LNCaP clone FGC (cell line): ENCODE measurements around the gene NADSYN1.
A peak's percentile ranks its signal among the peaks of the same experiment; 100 is the strongest.
"Not testable (repeated sequence)": the region's sequence is repeated elsewhere in the genome, so short reads cannot be mapped to it uniquely, and the experiment has no call there.

ENCODE experiments used
- DNase-seq: peaks from one replicate; pipeline ENCODE4 v3.0.0-alpha.2; 2011; ENCODE audit warnings: low read depth
- H3K4me3 ChIP-seq: 2 replicates; pipeline ENCODE4 v1.5.1; 2011; ENCODE audit warnings: mild to moderate bottlenecking, low read depth, low read length, control low read depth
- TF ChIP-seq, protein P1 (sequence below): IDR thresholded peaks from 2 replicates; pipeline ENCODE4 v1.5.1; 2012; ENCODE audit warnings: mild to moderate bottlenecking; ENCODE audit not compliant: control insufficient read depth, insufficient read depth; ENCODE audit errors: extremely low read depth

Gene NADSYN1

DNA sequence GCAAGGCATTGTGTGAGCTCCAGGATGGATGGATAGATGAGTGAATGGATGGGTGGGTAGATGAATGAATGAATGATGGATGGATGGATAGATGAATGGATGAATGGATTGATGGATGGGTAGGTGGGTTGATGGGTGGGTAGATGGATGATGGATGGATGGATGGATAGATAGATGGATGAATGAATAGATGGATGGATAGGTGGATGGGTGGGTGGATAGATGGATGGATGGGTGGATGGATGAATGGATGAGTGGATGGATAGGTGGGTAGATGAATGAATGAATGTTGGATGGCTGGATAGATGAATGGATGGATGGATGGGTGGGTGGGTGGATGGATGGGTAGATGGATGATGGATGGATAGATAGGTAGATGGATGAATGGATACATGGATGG, 38.4 kb upstream of the NADSYN1 start:
- TF ChIP-seq, protein P1, sequence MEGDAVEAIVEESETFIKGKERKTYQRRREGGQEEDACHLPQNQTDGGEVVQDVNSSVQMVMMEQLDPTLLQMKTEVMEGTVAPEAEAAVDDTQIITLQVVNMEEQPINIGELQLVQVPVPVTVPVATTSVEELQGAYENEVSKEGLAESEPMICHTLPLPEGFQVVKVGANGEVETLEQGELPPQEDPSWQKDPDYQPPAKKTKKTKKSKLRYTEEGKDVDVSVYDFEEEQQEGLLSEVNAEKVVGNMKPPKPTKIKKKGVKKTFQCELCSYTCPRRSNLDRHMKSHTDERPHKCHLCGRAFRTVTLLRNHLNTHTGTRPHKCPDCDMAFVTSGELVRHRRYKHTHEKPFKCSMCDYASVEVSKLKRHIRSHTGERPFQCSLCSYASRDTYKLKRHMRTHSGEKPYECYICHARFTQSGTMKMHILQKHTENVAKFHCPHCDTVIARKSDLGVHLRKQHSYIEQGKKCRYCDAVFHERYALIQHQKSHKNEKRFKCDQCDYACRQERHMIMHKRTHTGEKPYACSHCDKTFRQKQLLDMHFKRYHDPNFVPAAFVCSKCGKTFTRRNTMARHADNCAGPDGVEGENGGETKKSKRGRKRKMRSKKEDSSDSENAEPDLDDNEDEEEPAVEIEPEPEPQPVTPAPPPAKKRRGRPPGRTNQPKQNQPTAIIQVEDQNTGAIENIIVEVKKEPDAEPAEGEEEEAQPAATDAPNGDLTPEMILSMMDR = no peak
- no peak for DNase-seq
- no peak overlapping the region for H3K4me3 ChIP-seq

DNA sequence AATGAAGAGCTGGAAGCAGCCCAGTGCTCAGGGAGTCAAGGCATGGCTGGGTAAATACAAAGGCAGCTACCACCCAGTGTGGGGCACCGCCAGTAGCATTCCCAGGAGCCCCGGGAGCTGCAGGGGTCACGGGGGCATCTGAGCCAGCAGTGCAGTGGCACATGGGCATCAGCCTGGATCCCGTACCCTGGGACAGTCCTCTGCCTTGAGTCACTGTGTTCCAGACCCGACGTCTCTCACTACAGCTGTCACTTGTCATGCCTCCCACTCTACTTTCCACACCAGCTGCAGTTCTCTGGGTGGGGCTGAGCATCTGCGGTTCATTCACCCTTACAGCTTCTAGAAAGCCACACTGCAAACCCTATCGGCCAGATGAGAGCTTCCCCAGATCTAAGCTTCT, 34.4 kb upstream of the NADSYN1 start:
- no peak overlapping the region for H3K4me3 ChIP-seq
- no peak for DNase-seq
- TF ChIP-seq, protein P1 = no peak

DNA sequence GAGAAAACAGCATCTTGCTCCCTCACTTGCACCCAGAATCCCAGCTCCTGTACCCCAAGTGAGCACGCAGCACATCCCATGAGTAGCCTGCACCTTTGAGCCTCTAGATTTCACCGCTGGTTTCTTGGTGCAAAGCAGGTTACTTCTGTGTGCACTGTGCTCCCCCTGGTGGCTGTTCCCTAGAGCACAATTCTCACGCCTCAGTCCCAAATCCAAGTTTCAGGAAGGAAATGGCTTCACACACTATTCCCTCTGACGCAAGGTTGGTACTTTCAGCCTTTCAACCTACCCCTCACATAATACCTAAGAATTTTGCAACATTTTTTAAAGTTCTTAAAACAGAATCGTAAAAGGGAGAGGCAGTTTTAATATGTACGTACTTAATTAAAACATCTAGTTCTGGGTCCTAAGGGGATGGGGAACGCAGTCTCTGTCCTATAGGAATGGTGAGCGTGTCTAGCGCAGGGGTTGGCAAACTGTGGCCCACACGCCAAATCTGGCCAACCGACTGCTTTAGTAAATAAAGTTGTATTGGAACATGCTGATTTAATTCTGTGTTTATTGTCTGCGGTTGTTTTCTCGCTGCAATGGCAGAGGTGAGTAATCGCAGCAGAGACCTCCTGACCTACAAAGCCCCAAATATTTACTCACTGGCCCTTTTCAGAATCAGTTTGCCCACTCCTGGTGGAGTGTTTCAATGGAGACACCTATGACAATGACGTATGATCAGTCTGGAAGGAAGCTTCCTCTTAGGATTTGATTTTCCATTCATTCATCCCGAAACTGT, 32.4 kb upstream of the NADSYN1 start:
- DNase-seq = peak; percentile 31
- no peak overlapping the region for H3K4me3 ChIP-seq
- TF ChIP-seq, protein P1 = peak; percentile 83

DNA sequence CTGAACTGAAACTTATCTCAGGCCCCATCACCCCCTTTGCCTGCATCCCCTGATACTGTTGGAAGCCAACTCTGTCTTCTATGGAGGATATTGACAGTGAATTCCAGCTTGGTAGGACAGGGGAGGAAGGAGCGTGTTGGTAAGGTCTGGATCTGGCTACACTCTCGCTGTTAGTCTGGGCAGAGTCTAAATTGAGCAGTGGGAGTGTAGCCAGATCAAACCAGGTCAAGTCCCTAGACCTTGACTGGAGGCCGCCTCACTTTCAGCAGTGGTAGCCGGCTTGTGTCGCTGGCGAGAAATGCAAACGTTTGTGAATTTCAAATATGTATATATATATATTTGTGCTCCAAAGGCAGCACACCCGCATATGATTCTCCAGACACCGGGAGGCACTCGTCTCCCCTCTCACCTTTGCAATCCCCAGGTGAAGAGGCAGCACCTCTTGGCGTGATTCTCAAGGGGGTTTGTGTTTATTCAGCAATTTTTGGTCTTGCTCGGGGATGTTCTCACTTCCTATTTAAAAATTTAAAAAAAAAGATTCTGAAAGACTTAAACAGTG, 31.5 kb upstream of the NADSYN1 start:
- TF ChIP-seq, protein P1 = no peak
- no peak for DNase-seq
- no peak overlapping the region for H3K4me3 ChIP-seq

DNA sequence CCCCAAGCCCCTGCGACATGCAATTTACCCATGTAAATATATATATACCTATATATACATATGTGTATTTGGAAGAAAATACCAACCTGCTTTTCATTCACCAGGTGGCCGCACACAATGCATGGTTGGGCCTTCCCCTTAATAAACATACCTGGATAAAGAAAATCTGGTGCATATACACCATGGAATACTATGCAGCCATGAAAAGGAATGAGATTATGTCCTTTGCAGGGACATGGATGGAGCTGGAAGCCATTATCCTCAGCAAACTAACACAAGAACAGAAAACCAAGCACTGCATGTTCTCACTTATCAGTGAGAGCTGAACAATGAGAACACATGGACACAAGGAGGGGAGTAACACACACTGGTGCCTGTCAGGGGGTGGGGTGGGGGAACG, 30.7 kb upstream of the NADSYN1 start:
- H3K4me3 ChIP-seq, DNase-seq: not testable (repeated sequence)

DNA sequence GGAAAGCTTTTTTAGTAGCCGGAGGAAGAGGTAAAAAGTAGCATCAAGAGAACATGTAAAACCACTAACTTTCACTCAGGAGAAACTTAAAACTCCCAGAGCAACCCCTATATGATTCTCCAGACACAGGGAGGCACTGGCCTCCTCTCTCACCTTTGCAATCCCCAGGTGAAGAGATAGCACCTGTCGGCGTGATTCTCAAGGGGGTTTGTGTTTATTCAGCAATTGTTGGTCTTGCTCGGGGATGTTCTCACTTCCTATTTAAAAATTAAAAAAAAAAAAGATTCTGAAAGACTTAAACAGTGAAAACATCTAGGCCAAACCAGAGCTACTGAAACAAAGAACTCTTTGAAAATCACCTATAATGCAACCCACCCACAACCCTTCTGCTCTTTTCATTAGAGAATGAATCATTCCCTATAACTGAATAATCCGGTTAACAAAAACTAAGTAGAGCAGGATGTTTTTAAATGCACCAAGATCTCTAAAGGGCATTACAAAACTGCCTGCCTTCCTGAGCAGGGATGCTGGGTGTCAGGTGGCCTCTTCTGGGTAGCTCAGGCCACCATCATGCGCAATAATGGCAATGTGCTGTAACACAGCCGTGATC, 29.7 kb upstream of the NADSYN1 start:
- DNase-seq = no peak
- TF ChIP-seq, protein P1 = no peak
- no peak overlapping the region for H3K4me3 ChIP-seq

DNA sequence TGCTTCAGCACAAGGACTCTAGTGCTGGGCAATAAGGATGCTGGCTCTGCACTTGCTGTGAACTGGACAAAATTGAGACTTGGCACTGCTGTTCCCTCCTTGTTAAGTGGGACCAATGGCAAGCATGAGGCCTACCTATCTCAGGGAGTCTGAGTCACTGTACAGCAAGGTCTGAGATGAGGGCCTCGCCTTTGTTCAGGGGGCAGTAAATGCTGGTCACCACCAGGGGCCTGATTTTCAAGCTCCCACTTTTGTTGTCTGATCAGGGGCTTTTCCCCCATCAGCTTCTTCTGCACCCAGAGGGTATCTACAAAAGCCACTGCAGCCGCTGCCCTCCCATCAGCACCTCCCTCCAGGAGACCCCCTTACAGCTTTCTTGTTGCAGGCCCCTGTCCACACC, 27.6 kb upstream of the NADSYN1 start:
- no peak overlapping the region for H3K4me3 ChIP-seq
- DNase-seq = no peak
- TF ChIP-seq, protein P1 = no peak
